Neural cell (in vitro differentiated cells): ENCODE measurements around the gene LFNG. TPM values are rescaled to one million over a fixed set of nuclear protein-coding genes. Genes with fewer than 3 reads are reported as not detected.

ENCODE experiments used
- H2AFZ ChIP-seq: fragments of 200-600, 300-800 bp; sonication (generic), shearing (Covaris generic); 2 replicates; pipeline ENCODE4 v1.6.0; 2014; ENCODE audit warnings: low read depth, mild to moderate bottlenecking, antibody characterized with exemption, low read length, moderate library complexity
- H3F3A ChIP-seq: fragments of 200-600 bp; shearing (Covaris generic); 2 replicates; pipeline ENCODE4 v1.6.1; 2016; ENCODE audit warnings: mild to moderate bottlenecking, moderate library complexity, mixed read lengths, antibody characterized with exemption, low read length; ENCODE audit not compliant: insufficient read depth, poor library complexity, severe bottlenecking
- H3K27ac ChIP-seq: fragments of 200-600, 300-800 bp; sonication (generic), shearing (Covaris generic); 2 replicates; pipeline ENCODE4 v1.5.1; 2014; ENCODE audit warnings: mild to moderate bottlenecking, low read length, moderate library complexity
- H3K27me3 ChIP-seq: fragments of 300-800, 200-600 bp; sonication (generic), shearing (Covaris generic); 2 replicates; pipeline ENCODE4 v1.6.0; 2014; ENCODE audit warnings: mild to moderate bottlenecking, low read depth, low read length, moderate library complexity; ENCODE audit not compliant: insufficient read depth
- H3K36me3 ChIP-seq: fragments of 300-800, 200-600 bp; sonication (generic), shearing (Covaris generic); 2 replicates; pipeline ENCODE4 v1.5.1; 2014; ENCODE audit warnings: mild to moderate bottlenecking, antibody characterized with exemption, low read length, moderate library complexity; ENCODE audit not compliant: insufficient read depth
- H3K4me2 ChIP-seq: fragments of 300-800, 200-600 bp; sonication (generic), shearing (Covaris generic); 2 replicates; pipeline ENCODE4 v1.6.0; 2014; ENCODE audit warnings: mild to moderate bottlenecking, low read length
- H3K4me3 ChIP-seq: fragments of 300-800, 200-600 bp; sonication (generic), shearing (Covaris generic); 2 replicates; pipeline ENCODE4 v1.5.1; 2014; ENCODE audit warnings: mild to moderate bottlenecking, low read length, moderate library complexity
- H3K79me2 ChIP-seq: fragments of 200-600 bp; shearing (Covaris generic); replicated peaks from 2 replicates; pipeline ENCODE4 v1.6.0; 2014; ENCODE audit warnings: mild to moderate bottlenecking, low read length, moderate library complexity; ENCODE audit not compliant: insufficient read depth
- H3K9ac ChIP-seq: fragments of 300-800, 200-600 bp; sonication (generic), shearing (Covaris generic); 2 replicates; pipeline ENCODE4 v1.6.1; 2016; ENCODE audit warnings: mild to moderate bottlenecking, low read length, mixed read lengths
- H3K9me2 ChIP-seq: fragments of 200-600 bp; shearing (Covaris generic); 2 replicates; pipeline ENCODE4 v1.6.1; 2016; ENCODE audit warnings: mild to moderate bottlenecking, low read length, mixed read lengths; ENCODE audit not compliant: insufficient read depth
- H3K9me3 ChIP-seq: fragments of 200-600, 300-800 bp; sonication (generic), shearing (Covaris generic); 2 replicates; pipeline ENCODE4 v1.6.1; 2016; ENCODE audit warnings: mild to moderate bottlenecking, mixed run types, low read length, moderate library complexity, mixed read lengths
- H4K20me1 ChIP-seq: fragments of 200-600 bp; shearing (Covaris generic); 2 replicates; pipeline ENCODE4 v1.6.1; 2016; ENCODE audit warnings: mild to moderate bottlenecking, mixed run types; ENCODE audit not compliant: insufficient read depth
- CTCF ChIP-seq: fragments of 450-650 bp; IDR thresholded peaks from 2 replicates; pipeline ENCODE4 v1.5.1; 2014; ENCODE audit warnings: antibody characterized with exemption, mild to moderate bottlenecking, moderate library complexity; ENCODE audit not compliant: poor library complexity, severe bottlenecking
- EP300 ChIP-seq: fragments of 450-650 bp; conservative IDR thresholded peaks from 2 replicates; pipeline ENCODE4 v1.6.1; 2014; ENCODE audit warnings: antibody characterized with exemption, mild to moderate bottlenecking, moderate library complexity; ENCODE audit not compliant: poor library complexity, severe bottlenecking
- EZH2 ChIP-seq: fragments of 200-600, 300-800 bp; shearing (Covaris generic), sonication (generic); IDR thresholded peaks from 2 replicates; pipeline ENCODE4 v1.6.1; 2014; ENCODE audit warnings: antibody characterized with exemption, low read length, borderline replicate concordance, mild to moderate bottlenecking; ENCODE audit not compliant: insufficient read depth, poor library complexity, severe bottlenecking
- MXI1 ChIP-seq: fragments of 450-650 bp; conservative IDR thresholded peaks from 2 replicates; pipeline ENCODE4 v1.6.1; 2014; ENCODE audit warnings: antibody characterized with exemption, mild to moderate bottlenecking; ENCODE audit not compliant: poor library complexity, severe bottlenecking
- POLR2AphosphoS5 ChIP-seq: IDR thresholded peaks from 2 replicates; pipeline ENCODE4 v1.6.1; 2012
- RAD21 ChIP-seq: fragments of 450-650 bp; conservative IDR thresholded peaks from 2 replicates; pipeline ENCODE4 v1.6.1; 2014; ENCODE audit warnings: antibody characterized with exemption, mild to moderate bottlenecking, moderate library complexity
- REST ChIP-seq: IDR thresholded peaks from 2 replicates; pipeline ENCODE4 v1.6.1; 2012; ENCODE audit warnings: borderline replicate concordance
- SMC3 ChIP-seq: fragments of 450-650 bp; conservative IDR thresholded peaks from 2 replicates; pipeline ENCODE4 v1.6.1; 2014; ENCODE audit warnings: antibody characterized with exemption, mild to moderate bottlenecking, moderate library complexity; ENCODE audit not compliant: poor library complexity
- TAF1 ChIP-seq: IDR thresholded peaks from 2 replicates; pipeline ENCODE4 v1.6.1; 2012; ENCODE audit warnings: low read depth
- polyA plus RNA-seq: library from polyadenylated mRNA; depleted of rRNA; stranded (reverse); fragments of >200 nt; gene quantifications from 2 replicates; pipeline ENCODE4 v1.2.3, GENCODE V29; 2014

LFNG gene
- polyA plus RNA-seq, 1 donor from 2014 or later: 0.30 TPM

GRCh38 chr7:2488681-2489080, 30.9 kb upstream of the LFNG start:
- no peak overlapping the region for H3K9ac ChIP-seq
- TF ChIP-seq SMC3 (no peak), CTCF (no peak), TAF1 (no peak), REST (no peak), POLR2AphosphoS5 (no peak), EZH2 (no peak), MXI1 (no peak), EP300 (no peak), RAD21 (no peak)

GRCh38 chr7:2490181-2490651, 29.4 kb upstream of the LFNG start:
- Histone ChIP-seq H3F3A (no peaks in the 10 kb centered on the region), H3K4me2 (no peak overlapping the region), H3K36me3 (no peaks in the 10 kb centered on the region), H2AFZ (no peak overlapping the region), H3K27me3 (no peaks in the 10 kb centered on the region), H3K9me3 (no peaks in the 10 kb centered on the region), H3K27ac (no peak overlapping the region), H3K9me2 (no peaks in the 10 kb centered on the region), H4K20me1 (no peaks in the 10 kb centered on the region), H3K79me2 (no peaks in the 10 kb centered on the region), H3K9ac (no peak overlapping the region), H3K4me3 (no peak overlapping the region)
- TF ChIP-seq POLR2AphosphoS5 (no peak), EP300 (no peak), RAD21 (no peak), SMC3 (no peak), TAF1 (no peak), CTCF (no peak), MXI1 (no peak), EZH2 (no peak), REST (no peak)

More at GRCh38 chr7:2488681-2489080, 30.9 kb upstream of the LFNG start:
- Histone ChIP-seq H3K79me2 (no peaks in the 10 kb centered on the region), H3K36me3 (no peaks in the 10 kb centered on the region), H3K4me2 (no peak overlapping the region), H3K9me2 (no peaks in the 10 kb centered on the region), H4K20me1 (no peaks in the 10 kb centered on the region), H3K4me3 (no peak overlapping the region), H2AFZ (no peak overlapping the region), H3F3A (no peaks in the 10 kb centered on the region), H3K9me3 (no peaks in the 10 kb centered on the region), H3K27ac (no peak overlapping the region), H3K27me3 (no peaks in the 10 kb centered on the region)
